ENCODE measurements around the gene IFT22. TPM values are rescaled to one million over a fixed set of nuclear protein-coding genes. Genes with fewer than 3 reads are reported as not detected.

Gene IFT22
- total and polyA plus RNA-seq, 7 donors: 18.7 to 42.2 (median 23.2) TPM

GRCh38 chr7:101278461-101279292 is 42.9 kb downstream of the IFT22 start:
- Histone ChIP-seq H3K9me3 (no peaks in the 10 kb centered on the region), H3K4me3 (no peak overlapping the region), H3K36me3 (ENCODE audit: insufficient read depth in 1 of 2, low read depth in 1 of 2) (no peaks in the 10 kb centered on the region), H3K4me1 (no peaks in the 10 kb centered on the region), H3K27me3 (ENCODE audit: insufficient read depth in 3 of 3, low read length in 2 of 3) (peaks cover 0 to 39% (median 0%) of the 10 kb centered on the region in 3 donors), H3K27ac (no peak overlapping the region)
- intact Hi-C loops (cut with DNase I): no loop called here
- 81 to 87% (median 86%) methylated on average over 24 of the region's 24 CpGs for WGBS, 3 donors
- DNase-seq: no peak
- TF ChIP-seq CTCF (IDR thresholded peaks at IDR 0.05): no peak
- no peak for ATAC-seq

- DNase-seq: no peak
- no peak for TF ChIP-seq CTCF (IDR thresholded peaks at IDR 0.05)
- WGBS, 3 donors: 70 to 73% (median 73%) methylated on average over 9 of the region's 9 CpGs
- no peaks in the 10 kb centered on the region for H3K4me1 ChIP-seq
- H3K36me3 ChIP-seq (ENCODE audit: insufficient read depth in 1 of 2, low read depth in 1 of 2): no peaks in the 10 kb centered on the region
- H3K4me3 ChIP-seq: no peak overlapping the region
- no peaks in the 10 kb centered on the region for H3K9me3 ChIP-seq
- no peak for ATAC-seq
- H3K27me3 ChIP-seq (ENCODE audit: insufficient read depth in 3 of 3, low read length in 2 of 3): peaks cover 0 to 50% (median 0%) of the 10 kb centered on the region in 3 donors
- H3K27ac ChIP-seq: no peak overlapping the region
- intact Hi-C loops (cut with DNase I): no loop called here
Measured at GRCh38 chr7:101277155-101277554, 44.5 kb downstream of the IFT22 start.

- Histone ChIP-seq H3K4me3 (no peak overlapping the region), H3K27ac (no peak overlapping the region), H3K9me3 (no peaks in the 10 kb centered on the region), H3K36me3 (ENCODE audit: insufficient read depth in 1 of 2, low read depth in 1 of 2) (no peaks in the 10 kb centered on the region), H3K27me3 (ENCODE audit: insufficient read depth in 3 of 3, low read length in 2 of 3) (peaks cover 0 to 49% (median 6%) of the 10 kb centered on the region in 3 donors), H3K4me1 (no peaks in the 10 kb centered on the region)
- WGBS, 3 donors: 15 to 18% (median 17%) methylated on average over 4 of the region's 4 CpGs
- intact Hi-C loops (cut with DNase I): no loop called here
- ATAC-seq (no peak), DNase-seq (no peak)
- TF ChIP-seq CTCF (IDR thresholded peaks at IDR 0.05): no peak
Measured at GRCh38 chr7:101273206-101273605, 48.4 kb downstream of the IFT22 start.

GRCh38 chr7:101271021-101271420 is 50.6 kb downstream of the IFT22 start:
- no peaks in the 10 kb centered on the region for H3K9me3 ChIP-seq
- H3K36me3 ChIP-seq (ENCODE audit: insufficient read depth in 1 of 2, low read depth in 1 of 2): no peaks in the 10 kb centered on the region
- peaks cover 0 to 28% (median 6%) of the 10 kb centered on the region in 3 donors for H3K27me3 ChIP-seq (ENCODE audit: insufficient read depth in 3 of 3, low read length in 2 of 3)
- no peak for TF ChIP-seq CTCF (IDR thresholded peaks at IDR 0.05)
- no peak for DNase-seq
- no peak for ATAC-seq
- intact Hi-C loops (cut with DNase I): no loop called here
- H3K27ac ChIP-seq: no peak overlapping the region
- no peaks in the 10 kb centered on the region for H3K4me1 ChIP-seq
- 66 to 70% (median 70%) methylated on average over 5 of the region's 5 CpGs for WGBS, 3 donors
- H3K4me3 ChIP-seq: no peak overlapping the region

Data from psoas muscle (tissue), 8 donors.